Muscle of leg (tissue), 11 donors: ENCODE results near the gene SEC23B. TPM values are rescaled to one million over a fixed set of nuclear protein-coding genes. Genes with fewer than 3 reads are reported as not detected.
A peak's percentile ranks its signal among the peaks of the same experiment; 100 is the strongest.
"Not testable (repeated sequence)": the region's sequence is repeated elsewhere in the genome, so short reads cannot be mapped to it uniquely, and the experiment has no call there.

Source experiments
- DNase-seq: peaks from one replicate; pipeline ENCODE4 v3.0.0; 2013
- H3K27ac ChIP-seq: one replicate; pipeline ENCODE4 v1.5.1; 2013; ENCODE audit warnings: mild to moderate bottlenecking, low read length, control low read depth
- H3K27me3 ChIP-seq: one replicate; pipeline ENCODE4 v1.6.1; 2013; ENCODE audit warnings: low read length; ENCODE audit not compliant: control insufficient read depth, insufficient read depth
- H3K36me3 ChIP-seq: one replicate; pipeline ENCODE4 v1.6.1; 2013; ENCODE audit warnings: low read length; ENCODE audit not compliant: control insufficient read depth, insufficient read depth
- H3K4me1 ChIP-seq: one replicate; pipeline ENCODE4 v1.6.1; 2013; ENCODE audit warnings: low read length; ENCODE audit not compliant: control insufficient read depth, insufficient read depth
- H3K4me3 ChIP-seq: one replicate; pipeline ENCODE4 v1.5.1; 2013; ENCODE audit warnings: low read length, control low read depth
- H3K9me3 ChIP-seq: replicated peaks from 2 replicates; pipeline ENCODE4 v1.6.1; 2013; ENCODE audit warnings: low read depth, low read length; ENCODE audit not compliant: control insufficient read depth
- WGBS: methylation state at CpG from one replicate; pipeline ENCODE4 v1.1.5; 2013; ENCODE audit warnings: missing lambda C conversion rate; ENCODE audit not compliant: insufficient coverage; 5-methylcytosine and 5-hydroxymethylcytosine counted together
- polyA plus RNA-seq, 8 donors: library from polyadenylated mRNA; unstranded; fragments of 120-200 nt; gene quantifications; one replicate each; pipeline versions ENCODE4 v1.2.1 to v1.2.3, GENCODE V29; 2013; ENCODE audit warnings: inconsistent platforms in 1 of 8, low replicate concordance in 1 of 8; ENCODE audit not compliant: insufficient read length in 8 of 8, insufficient read depth in 1 of 8
- total RNA-seq: library from RNA; stranded (reverse); fragments of 120-200 nt; gene quantifications from one replicate; pipeline ENCODE4 v1.2.4, GENCODE V29; 2013

Gene SEC23B
- total and polyA plus RNA-seq, 9 donors = 17.1 to 27.0 (median 19.2) TPM

- no peak for DNase-seq
- WGBS = 13% methylated on average over 5 of the region's 7 CpGs
- Histone ChIP-seq H3K9me3 (no peaks in the 10 kb centered on the region), H3K27ac (no peak overlapping the region), H3K4me3 (peak overlapping the region; percentile 85), H3K27me3 (no peaks in the 10 kb centered on the region), H3K4me1 (peaks cover 4% of the 10 kb centered on the region), H3K36me3 (peaks cover 13% of the 10 kb centered on the region)
Observed at GRCh38 chr20:18496042-18496441, 11.7 kb upstream of the SEC23B start.

DNA sequence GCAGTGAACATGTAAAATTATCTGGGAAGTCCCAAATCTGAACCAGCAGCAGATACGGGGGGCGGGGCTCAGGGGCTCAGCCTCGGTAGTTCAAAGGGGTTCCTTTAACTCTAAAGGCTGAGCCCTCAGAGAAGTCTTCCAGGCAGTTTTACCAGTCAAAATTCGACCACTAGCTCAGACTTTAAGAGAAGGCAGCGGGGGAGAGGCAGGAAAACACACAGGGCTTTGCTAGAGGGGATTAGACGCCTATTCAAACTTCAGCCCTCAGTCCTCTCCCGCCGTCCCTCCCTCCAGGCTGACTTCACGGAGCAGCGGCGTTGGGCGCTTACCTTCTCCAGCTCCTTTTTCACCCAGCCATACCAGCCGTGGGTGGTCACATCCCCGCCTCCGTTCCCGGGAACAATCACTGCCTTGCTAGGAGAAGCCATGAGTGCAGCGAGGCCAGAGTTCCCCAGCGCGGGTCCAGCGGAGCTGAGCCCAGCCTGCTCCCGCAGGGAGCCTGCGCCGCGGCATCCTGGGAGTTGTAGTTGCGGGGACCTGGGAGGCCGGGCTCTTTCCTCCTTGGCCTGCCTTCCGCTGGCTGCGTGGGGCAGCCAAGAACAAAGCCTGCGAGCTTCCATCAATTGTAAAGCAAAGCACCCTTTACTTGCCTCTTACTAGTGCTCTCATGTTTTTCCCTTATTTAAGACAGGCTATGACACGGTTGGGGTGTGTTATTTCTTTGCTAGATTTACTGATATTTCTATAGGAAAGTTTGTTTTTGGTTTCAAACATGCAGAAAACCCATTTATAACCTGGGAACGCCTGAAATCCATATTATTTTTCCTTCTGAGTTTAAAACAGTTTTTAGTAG lies 10.8 kb upstream of the SEC23B start, which contains the start of gene RBBP9:
Gene RBBP9, minus strand, starts transcription at position 486 of the 853 bp plus-strand sequence. Its CDS starts 58 bp downstream, at position 428.
- DNase-seq = peak; percentile 93
- H3K36me3 ChIP-seq = peaks cover 9% of the 10 kb centered on the region
- under 1% methylated on average over 22 of the region's 31 CpGs for WGBS
- no peaks in the 10 kb centered on the region for H3K27me3 ChIP-seq
- H3K4me1 ChIP-seq = peaks cover 4% of the 10 kb centered on the region
- H3K9me3 ChIP-seq = no peaks in the 10 kb centered on the region
- peak within 1 kb of the TSS; percentile 84 for H3K27ac ChIP-seq
- peak within 1 kb of the TSS; percentile 85 for H3K4me3 ChIP-seq

DNA sequence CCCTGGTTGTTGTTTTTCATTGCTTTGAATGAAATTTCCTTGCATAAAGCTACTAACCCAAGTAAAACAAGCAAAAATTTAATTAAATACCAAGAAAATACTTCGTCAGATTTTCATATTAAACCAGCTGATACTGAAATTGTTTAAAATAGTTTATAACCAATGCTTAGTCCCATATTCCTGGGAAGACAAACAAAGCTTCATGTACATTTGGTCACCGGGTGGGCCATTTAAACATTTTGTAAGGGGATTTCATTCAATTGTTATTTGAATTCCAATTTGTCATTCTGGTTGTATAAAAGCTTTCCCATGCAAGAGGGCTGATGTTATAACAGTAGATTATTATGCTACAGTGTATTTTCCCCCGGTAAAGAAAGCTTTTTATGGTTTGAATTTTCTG lies 10.1 kb upstream of the SEC23B start:
- Histone ChIP-seq H3K9me3 (no peaks in the 10 kb centered on the region), H3K27me3 (peaks cover under 1% of the 10 kb centered on the region), H3K4me3 (no peak overlapping the region), H3K27ac (no peak overlapping the region), H3K36me3 (peaks cover 9% of the 10 kb centered on the region), H3K4me1 (peaks cover 4% of the 10 kb centered on the region)
- WGBS = 100% methylated on average over 1 of the region's 3 CpGs
- DNase-seq = no peak

GRCh38 chr20:18501672-18502071 lies 6.1 kb upstream of the SEC23B start:
- DNase-seq, H3K36me3 ChIP-seq, H3K4me1 ChIP-seq, H3K9me3 ChIP-seq, H3K4me3 ChIP-seq, H3K27ac ChIP-seq: not testable (repeated sequence)
- H3K27me3 ChIP-seq = peaks cover 17% of the 10 kb centered on the region
- no CpG with 5 or more reads among the region's 1 CpG for WGBS

DNA sequence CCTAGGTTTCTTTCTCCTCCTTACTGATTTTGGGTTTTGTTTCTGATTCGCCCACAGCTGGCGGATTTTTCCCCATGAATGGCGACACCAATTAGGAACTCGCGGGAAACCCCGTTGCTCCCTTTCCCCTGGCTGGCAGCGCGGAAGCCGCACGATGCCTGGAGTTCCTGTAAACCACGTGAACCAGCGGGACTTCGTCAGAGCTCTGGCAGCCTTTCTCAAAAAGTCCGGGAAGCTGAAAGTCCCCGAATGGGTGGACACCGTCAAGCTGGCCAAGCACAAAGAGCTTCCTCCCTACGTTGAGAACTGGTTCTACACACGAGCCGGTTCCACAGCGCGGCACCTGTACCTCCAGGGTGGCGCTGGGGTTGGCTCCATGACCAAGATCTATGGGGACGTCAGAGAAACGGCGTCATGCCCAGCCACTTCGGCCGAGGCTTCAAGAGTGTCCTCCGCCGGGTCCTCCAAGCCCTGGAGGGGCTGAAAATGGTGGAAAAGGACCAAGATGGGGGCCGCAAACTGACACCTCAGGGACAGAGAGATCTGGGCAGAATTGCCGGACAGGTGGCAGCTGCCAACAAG lies 3.2 kb upstream of the SEC23B start:
- Histone ChIP-seq H3K27ac (no peak overlapping the region), H3K4me3 (no peak overlapping the region), H3K4me1 (peaks cover 12% of the 10 kb centered on the region), H3K9me3 (no peaks in the 10 kb centered on the region), H3K27me3 (peaks cover 17% of the 10 kb centered on the region), H3K36me3 (peaks cover under 1% of the 10 kb centered on the region)
- 63% methylated on average over 31 of the region's 31 CpGs for WGBS
- DNase-seq = no peak

DNA sequence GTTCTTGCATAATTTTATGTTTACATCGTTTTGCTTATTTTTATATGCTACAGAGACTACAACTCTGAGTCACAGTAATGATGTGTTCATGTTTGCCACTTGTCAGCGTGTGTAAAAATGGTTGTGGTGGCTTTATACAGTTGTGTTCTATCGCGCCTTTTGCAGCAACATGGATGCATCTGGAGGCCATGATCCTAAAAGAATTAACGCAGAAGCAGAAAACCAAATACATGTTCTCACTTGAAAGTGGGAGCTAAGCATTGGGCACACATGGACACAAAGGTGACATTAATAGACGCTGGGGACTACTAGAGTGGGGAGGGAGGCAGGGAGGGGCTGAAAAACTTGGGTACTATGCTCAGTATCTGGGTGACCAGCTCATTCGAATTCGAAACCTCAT lies 996 bp upstream of the SEC23B start:
- H3K9me3 ChIP-seq = no peaks in the 10 kb centered on the region
- 80% methylated on average over 4 of the region's 8 CpGs for WGBS
- peaks cover 17% of the 10 kb centered on the region for H3K27me3 ChIP-seq
- DNase-seq = no peak
- H3K27ac ChIP-seq = peak overlapping the region; percentile 100
- peaks cover 12% of the 10 kb centered on the region for H3K4me1 ChIP-seq
- H3K4me3 ChIP-seq = peak overlapping the region; percentile 80
- H3K36me3 ChIP-seq = peaks cover 13% of the 10 kb centered on the region

GRCh38 chr20:18511571-18511970 lies 3.8 kb downstream of the SEC23B start:
- no peak overlapping the region for H3K27ac ChIP-seq
- no CpG with 5 or more reads among the region's 1 CpG for WGBS
- peaks cover 12% of the 10 kb centered on the region for H3K4me1 ChIP-seq
- no peaks in the 10 kb centered on the region for H3K27me3 ChIP-seq
- H3K4me3 ChIP-seq = no peak overlapping the region
- peak; percentile 26 for DNase-seq
- H3K36me3 ChIP-seq = peaks cover 23% of the 10 kb centered on the region
- H3K9me3 ChIP-seq = no peaks in the 10 kb centered on the region

- no peaks in the 10 kb centered on the region for H3K27me3 ChIP-seq
- H3K27ac ChIP-seq = no peak overlapping the region
- H3K4me1 ChIP-seq = peaks cover 4% of the 10 kb centered on the region
- no peaks in the 10 kb centered on the region for H3K9me3 ChIP-seq
- H3K36me3 ChIP-seq = peaks cover 23% of the 10 kb centered on the region
- no peak overlapping the region for H3K4me3 ChIP-seq
- 93% methylated on average over 4 of the region's 7 CpGs for WGBS
- no peak for DNase-seq
Observed at GRCh38 chr20:18513208-18513607, 5.5 kb downstream of the SEC23B start.

GRCh38 chr20:18514127-18514526 lies 6.4 kb downstream of the SEC23B start:
- Histone ChIP-seq H3K9me3 (no peaks in the 10 kb centered on the region), H3K27ac (no peak overlapping the region), H3K4me3 (no peak overlapping the region), H3K36me3 (peaks cover 23% of the 10 kb centered on the region), H3K27me3 (no peaks in the 10 kb centered on the region), H3K4me1 (no peaks in the 10 kb centered on the region)
- DNase-seq = no peak
- WGBS = 96% methylated on average over 5 of the region's 5 CpGs

- no peaks in the 10 kb centered on the region for H3K4me1 ChIP-seq
- H3K36me3 ChIP-seq = peaks cover 10% of the 10 kb centered on the region
- no peak overlapping the region for H3K27ac ChIP-seq
- no peaks in the 10 kb centered on the region for H3K9me3 ChIP-seq
- no peak overlapping the region for H3K4me3 ChIP-seq
- no peak for DNase-seq
- no peaks in the 10 kb centered on the region for H3K27me3 ChIP-seq
Observed at GRCh38 chr20:18515973-18516372, 8.2 kb downstream of the SEC23B start.
